T47D (cell line): ENCODE results near the gene SLC22A12.

Experiments
- DNase-seq, 2 experiments: peaks; one replicate each; pipeline versions ENCODE4 v3.0.0 to v3.0.0-alpha.2; 2011 to 2012; ENCODE audit warnings: low read depth in 1 of 2, low spot score in 1 of 2
- JUND ChIP-seq: IDR thresholded peaks from 2 replicates; pipeline ENCODE4 v1.6.1; 2012; ENCODE audit warnings: low read depth
- in situ Hi-C: cut with HindIII; loops from 2 replicates; pipeline ENCODE4 v1.10.0; 2016; ENCODE audit warnings: low sequenced_read_pairs, low pct_unique_long_range_greater_than_20kb

Gene SLC22A12

DNA sequence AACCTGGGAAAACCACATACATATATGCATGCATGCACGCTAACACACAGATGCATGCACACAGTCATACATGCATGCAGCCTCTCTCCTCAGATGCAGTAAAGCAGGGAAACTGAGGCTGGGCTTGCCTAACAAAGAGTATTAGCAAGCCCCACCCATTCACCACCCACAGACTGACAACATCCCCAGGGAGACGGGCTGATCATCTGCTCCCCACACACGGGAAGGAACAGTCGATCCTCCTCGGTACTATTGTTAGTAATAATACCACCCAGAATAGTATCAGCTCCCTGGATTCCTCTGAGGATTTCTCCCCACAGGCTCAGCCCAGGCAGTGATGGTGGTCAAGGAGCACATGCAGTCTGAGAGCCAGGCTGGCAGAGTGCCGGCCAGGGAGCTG lies 41.2 kb downstream of the SLC22A12 start:
- no peak for DNase-seq
- no peak for TF ChIP-seq JUND
- in situ Hi-C loops: no loop called here

DNA sequence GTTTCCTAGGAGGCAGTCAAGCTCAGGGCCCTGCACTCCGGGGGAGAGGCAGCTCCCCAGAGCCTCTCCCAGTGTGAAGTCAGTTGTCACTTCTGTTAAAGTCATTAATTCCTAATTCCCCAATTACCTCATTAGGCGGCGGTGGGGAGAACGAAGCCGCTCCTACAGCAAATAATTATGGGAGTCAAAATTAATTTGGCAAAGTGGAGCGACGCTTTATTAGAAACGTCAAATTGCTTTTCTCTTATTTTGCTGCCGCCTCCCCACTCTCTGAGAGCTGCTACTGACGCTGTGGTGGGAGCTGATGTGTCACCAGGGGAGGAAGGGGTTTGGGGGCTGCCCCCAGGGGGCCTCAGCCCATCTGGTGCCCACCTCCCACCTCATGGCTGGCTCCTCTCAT lies 41.6 kb downstream of the SLC22A12 start:
- DNase-seq: no peak
- TF ChIP-seq JUND: no peak
- in situ Hi-C loops: no loop called here

DNA sequence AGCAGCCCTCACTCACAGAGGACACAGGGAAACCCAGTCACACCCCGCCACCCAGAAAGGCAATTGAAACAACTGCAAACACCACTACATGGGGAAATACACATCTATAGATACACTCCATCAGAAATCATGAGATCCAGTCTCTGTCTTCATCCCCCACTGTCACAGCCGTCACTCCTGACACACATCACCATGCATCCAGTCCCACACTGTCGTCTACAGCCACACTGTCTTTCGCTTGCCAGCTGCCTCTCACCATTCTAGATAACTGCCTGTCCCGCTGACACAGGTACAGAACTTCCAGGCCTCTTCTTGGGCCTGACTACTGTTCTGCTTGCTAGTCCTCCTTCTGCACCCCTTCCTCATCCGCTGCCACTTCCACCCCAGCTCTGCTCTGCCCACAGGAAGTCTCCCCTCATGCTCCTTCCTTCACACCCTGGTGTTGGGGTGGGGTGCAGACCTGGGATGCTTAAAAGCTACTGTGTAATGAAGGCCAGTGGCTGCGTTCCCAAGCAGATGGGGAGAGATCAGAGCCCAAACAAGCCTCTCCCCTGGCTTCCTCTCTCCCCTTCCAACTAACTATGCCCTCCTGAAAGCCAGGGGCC lies 42.6 kb downstream of the SLC22A12 start:
- in situ Hi-C loops: no loop called here
- no peak for DNase-seq
- TF ChIP-seq JUND: no peak

DNA sequence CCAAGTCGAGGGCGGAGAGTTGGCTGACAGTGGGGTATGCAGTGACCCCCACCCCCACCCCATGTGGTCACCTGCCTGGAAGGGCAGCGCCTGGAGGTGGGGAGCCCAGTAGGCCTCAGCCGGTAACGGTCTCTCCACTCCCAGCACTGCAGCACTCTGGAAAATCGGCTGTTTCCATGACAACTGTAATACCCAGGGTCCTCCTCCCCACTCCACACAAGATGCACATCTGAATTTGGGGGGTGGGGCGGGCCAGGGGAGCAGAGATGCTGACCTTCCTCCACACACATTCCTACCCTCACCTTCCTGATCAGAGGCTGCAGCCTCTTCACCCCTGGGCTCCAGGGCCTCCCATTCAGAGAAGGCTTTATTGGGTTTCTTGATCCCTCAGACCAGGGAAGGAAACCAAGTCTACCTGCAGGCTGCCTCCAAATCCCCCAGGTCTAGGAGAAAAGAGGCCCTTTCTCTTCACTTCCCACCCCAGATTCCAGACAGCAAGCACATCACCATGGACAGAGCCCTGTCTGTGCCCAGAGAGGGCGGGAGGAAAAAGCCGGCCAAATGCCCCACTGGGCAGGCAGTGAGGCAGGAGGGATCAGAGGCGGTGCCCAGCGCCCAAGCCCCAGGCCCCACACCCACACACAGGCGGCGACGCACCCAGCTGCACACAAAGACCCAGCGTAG lies 46.5 kb downstream of the SLC22A12 start:
- no peak for TF ChIP-seq JUND
- no peak for DNase-seq
- in situ Hi-C loops: no loop called here

DNA sequence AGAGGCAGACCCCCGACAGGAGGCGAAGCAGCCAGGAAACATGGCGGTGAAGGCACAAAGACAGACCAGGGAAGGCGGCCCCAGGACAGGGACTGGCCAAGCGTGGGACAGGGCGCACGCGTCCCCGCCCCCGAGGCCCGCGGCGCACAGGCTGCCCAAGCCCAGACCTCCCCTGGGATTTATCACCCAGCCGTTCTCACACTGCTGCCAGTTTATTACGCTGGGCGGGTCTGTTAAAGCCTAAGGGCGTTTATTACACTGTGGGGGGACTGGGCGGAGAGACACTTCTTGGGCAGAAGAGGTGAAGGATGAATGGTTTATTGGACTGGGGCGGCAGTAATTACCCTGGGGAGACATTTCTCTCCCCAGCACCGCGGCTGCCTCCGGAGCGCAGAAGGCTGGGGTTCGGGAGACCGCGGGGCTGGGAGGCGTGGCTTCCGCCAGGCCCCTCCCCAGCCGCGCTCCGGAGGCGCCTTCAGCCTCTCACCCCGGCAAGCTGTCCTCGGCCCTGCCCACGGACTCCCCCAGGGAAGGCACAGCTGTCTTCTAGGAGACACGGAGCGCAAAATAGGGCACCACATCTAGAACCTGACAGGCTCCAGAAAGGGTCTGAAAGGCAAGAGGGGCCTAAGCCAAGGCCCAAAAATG lies 47.1 kb downstream of the SLC22A12 start:
- in situ Hi-C loops: no loop called here
- no peak for TF ChIP-seq JUND
- no peak for DNase-seq

DNA sequence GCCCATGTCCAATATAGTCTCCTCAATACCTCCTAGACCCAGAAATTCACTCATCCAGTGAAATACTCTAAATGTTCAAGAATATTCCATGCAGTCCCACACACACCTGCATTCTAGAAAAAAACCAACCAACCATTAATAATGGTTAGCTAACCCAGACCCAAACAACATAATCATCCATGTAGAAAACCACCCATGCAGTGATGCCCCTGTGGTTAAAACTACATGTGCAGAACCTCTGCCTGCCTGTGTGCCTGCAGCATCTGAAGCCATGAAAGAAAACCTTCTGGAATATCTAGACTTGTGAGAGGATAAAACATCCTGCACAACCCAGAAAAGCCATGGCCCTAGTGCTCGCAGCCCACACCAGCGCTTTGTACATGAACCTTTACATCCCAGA lies 47.8 kb downstream of the SLC22A12 start:
- in situ Hi-C loops: no loop called here
- TF ChIP-seq JUND: no peak

DNA sequence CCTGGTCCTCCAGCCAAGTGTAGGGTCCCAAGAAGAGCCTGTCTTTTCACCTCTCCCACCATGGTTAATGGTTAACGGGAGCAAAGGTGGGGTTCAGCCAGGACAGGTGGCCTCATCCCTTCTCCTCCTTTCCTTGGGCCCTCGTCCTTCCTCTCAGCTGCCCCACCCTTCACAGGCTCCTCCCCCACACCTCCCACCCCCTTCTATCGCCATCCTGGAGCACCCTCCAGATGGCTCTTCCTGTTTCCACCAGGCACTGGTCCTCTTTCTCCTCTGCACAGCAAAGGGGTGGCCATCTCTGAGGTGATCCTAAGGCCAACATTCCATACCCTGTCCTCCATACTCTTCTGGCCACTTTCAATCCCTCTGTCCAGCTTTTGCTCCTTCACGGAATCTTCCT lies 48.9 kb downstream of the SLC22A12 start:
- in situ Hi-C loops: no loop called here
- no peak for TF ChIP-seq JUND
- DNase-seq: no peak

More for the DNA sequence above, 47.8 kb downstream of the SLC22A12 start:
- DNase-seq: no peak

DNA sequence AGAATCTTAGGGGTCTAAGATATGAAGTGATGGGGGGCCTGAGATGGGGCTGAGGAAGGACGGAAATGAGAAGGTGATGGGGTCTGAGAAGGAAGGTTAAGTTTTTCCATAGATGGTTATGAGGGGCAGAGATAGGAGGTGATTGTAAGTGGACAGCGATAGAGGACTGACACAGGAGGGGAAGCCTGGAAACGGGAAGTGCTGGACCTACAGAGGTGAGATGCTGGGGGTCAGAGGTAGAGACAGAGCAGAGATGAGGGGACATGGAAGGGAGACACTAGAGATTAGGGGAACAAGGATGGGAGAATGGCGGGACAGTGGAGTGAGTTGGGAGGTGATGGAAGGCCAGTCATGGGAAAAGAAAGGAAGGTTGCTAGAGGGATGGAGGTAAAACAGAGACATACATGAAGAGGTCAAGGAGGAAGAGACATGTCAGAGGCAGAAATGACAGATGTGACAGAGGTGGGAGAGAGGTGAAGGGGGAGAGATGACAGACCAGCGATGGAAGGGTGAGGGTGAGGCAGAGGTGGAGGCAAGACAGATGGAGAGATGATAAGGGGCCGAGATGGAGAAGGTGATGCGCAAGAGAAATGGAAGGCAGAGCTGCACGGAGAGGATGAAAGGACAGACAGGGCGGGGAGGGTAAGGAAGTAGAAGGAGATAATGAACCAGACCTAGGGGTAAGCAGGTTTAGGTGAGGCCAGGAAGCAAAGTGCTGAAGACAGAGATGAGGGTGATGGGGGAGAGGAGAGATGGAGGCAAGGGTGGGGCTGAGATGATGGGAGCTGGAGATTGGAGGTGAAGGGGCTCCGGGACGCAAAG lies 50.8 kb downstream of the SLC22A12 start:
- DNase-seq: no peak
- in situ Hi-C loops: no loop called here
- TF ChIP-seq JUND: no peak

DNA sequence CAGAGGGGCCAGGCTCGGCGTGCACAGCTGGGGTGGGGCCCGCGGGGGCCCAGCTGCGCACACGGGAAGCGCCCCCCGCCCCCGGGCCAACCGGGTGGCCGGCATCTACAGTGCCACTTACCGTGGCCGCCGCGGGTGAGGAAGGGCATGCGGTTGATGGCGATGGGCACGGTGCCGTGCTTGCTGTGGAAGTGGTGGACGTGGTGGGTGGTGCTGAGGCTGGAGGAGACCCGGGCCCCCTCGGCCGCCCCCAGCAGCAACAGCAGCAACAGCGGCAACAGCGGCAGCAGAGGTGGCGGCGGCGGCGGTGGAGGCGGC lies 51.4 kb downstream of the SLC22A12 start:
- no peak for DNase-seq
- no peak for TF ChIP-seq JUND
- in situ Hi-C loops: no loop called here

DNA sequence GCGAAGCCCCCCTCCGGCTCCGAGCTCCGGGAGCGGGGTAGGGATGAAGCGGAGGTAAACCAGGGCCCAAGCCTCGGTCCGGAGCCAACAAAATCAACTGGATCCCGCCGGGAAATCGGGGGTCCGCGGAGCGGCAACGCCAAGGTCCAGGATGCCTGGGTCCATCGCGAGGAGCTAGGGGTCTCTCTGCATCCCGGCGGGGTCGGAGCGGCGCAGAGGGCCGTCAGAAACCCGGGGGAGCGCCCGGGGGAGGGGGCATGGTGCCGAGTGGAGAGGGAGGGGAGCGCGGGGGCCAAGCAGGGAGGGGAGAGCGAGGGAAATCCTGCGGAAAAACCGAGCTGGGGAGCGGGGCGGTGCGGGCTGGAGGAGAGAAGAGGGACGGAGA lies 51.8 kb downstream of the SLC22A12 start:
- TF ChIP-seq JUND: no peak
- no peak for DNase-seq

DNA sequence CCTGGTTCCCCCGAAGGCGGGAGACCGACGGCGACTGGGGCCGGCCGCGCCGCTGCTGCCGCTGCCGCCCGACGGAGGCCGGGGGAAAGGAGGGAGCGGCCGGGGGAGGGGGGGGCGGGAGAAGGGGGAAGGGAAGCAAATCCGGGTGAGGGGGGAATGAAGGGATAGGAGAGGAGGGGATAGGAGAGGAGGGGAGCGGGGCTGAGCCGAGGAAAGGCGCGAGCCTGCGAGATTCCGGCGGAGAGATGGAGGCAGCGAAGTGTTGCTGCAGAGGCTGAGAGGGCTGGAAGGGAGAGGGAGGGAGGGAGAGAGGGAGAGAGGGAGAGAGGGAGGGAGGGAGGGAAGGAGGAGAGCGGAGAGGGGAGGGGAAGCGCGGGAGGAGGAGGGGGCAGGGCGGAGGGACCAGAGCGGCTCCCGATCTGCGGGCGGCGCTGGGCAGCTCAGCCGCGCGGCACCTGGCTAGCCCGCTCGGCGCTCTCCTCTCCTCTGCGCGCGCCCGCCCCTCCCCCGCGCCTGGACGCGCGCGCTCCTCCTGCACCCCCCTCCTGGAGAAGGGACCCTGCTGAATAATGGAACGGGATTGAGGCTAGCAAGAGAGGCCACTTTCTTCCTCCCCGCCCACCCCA lies 52.3 kb downstream of the SLC22A12 start:
- TF ChIP-seq JUND: no peak
- DNase-seq: peak; percentile 53 to 56
- in situ Hi-C loops: no loop called here

More for the DNA sequence above, 51.8 kb downstream of the SLC22A12 start:
- in situ Hi-C loops: no loop called here

DNA sequence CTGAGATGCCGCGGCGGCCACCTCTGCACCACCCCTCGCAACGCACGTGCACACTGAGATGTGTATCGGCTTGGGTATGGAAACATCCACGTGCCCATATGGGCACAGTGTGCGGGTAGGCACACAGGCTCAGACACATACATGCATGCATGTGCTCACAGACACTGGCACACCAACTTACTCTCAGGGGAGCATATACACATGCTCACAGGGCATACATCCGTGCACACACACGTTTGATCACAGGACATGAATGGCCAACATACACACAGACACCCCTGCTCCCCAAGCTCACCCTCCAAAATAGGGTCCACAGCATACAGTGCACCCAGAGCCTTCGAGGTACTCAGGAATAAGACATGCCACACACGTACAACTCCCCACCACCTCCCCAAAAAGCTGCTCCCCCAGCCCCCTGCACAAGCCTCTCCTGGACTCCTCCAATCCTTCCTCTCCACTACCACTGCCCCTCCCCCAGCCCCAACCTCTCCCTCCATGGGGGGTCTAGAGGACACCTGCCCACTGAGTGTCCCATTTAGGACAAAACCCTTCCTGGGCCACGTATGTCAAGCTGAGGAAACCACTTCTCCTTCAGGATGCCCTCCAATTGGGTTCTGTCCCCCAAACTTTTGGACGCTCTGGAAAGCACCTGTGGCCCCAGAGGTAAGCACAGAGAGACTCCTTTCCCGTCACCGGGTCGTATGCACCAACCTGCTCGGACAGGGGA lies 53.1 kb downstream of the SLC22A12 start:
- peak in 1 of 2 experiments; percentile 30 for DNase-seq
- in situ Hi-C loops: no loop called here
- TF ChIP-seq JUND: no peak
